ENCODE data around the gene ARL8A. TPM values are rescaled to one million over a fixed set of nuclear protein-coding genes. Genes with fewer than 3 reads are reported as not detected.

Gene ARL8A
- total RNA-seq, 1 experiment from 2014 or later, result 27.8 TPM

DNA sequence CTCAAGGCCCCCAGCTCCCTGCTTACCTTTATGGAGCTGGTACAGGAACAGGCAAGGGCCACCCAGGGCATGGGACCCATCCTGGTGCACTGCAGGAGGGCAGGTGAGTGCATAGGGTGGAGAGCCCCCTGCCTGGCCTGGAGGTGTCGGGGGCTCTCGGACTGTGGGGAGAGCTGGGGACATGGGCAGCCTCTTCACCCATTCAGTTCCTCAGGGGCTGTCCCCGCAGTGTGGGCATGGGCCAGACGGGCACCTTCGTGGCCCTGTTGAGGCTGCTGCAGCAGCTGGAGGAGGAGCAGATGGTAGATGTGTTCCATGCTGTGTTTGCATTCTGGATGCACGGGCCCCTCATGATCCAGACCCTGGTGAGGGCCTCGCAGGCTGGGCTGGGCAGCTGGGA is 41.8 kb upstream of the ARL8A start:
- BruUV-seq (replicated peaks), result no TSS peak
- Histone ChIP-seq H3K9me3 (no peaks in the 10 kb centered on the region), H3K36me3 (ENCODE audit: control insufficient read depth, insufficient read depth, low read length) (no peaks in the 10 kb centered on the region), H3K4me1 (peaks cover 13% of the 10 kb centered on the region), H3K4me3 (ENCODE audit: low read depth, low read length) (no peak overlapping the region), H3K27me3 (replicated peaks; ENCODE audit: control insufficient read depth, insufficient read depth, low read length) (no peaks in the 10 kb centered on the region)
- no peak for DNase-seq
- H3K4me3 Mint-ChIP-seq (ENCODE audit: unreplicated experiment), result no peak overlapping the region
- peaks cover 2% of the 10 kb centered on the region for H3K27me3 Mint-ChIP-seq (ENCODE audit: insufficient read depth, unreplicated experiment)
- TF ChIP-seq, protein P1, sequence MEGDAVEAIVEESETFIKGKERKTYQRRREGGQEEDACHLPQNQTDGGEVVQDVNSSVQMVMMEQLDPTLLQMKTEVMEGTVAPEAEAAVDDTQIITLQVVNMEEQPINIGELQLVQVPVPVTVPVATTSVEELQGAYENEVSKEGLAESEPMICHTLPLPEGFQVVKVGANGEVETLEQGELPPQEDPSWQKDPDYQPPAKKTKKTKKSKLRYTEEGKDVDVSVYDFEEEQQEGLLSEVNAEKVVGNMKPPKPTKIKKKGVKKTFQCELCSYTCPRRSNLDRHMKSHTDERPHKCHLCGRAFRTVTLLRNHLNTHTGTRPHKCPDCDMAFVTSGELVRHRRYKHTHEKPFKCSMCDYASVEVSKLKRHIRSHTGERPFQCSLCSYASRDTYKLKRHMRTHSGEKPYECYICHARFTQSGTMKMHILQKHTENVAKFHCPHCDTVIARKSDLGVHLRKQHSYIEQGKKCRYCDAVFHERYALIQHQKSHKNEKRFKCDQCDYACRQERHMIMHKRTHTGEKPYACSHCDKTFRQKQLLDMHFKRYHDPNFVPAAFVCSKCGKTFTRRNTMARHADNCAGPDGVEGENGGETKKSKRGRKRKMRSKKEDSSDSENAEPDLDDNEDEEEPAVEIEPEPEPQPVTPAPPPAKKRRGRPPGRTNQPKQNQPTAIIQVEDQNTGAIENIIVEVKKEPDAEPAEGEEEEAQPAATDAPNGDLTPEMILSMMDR (IDR thresholded peaks at IDR 0.05; ENCODE audit: insufficient read depth in 1 of 2, low read depth in 1 of 2, low read length in 1 of 2, severe bottlenecking in 1 of 2, unreplicated experiment in 1 of 2), result no peak
- H3K27ac Mint-ChIP-seq (ENCODE audit: unreplicated experiment), result no peak overlapping the region
- H3K4me1 Mint-ChIP-seq (ENCODE audit: low read depth, unreplicated experiment), result peaks cover 20% of the 10 kb centered on the region
- no peaks in the 10 kb centered on the region for H3K9me3 Mint-ChIP-seq (ENCODE audit: unreplicated experiment)
- H3K36me3 Mint-ChIP-seq (ENCODE audit: insufficient read depth, unreplicated experiment), result peaks cover 6% of the 10 kb centered on the region
- ChIA-PET POLR2A (no interaction called here), CTCF (no interaction called here)
- intact Hi-C loops (cut with micrococcal nuclease; ENCODE audit: unreplicated experiment), result loop anchor here (5.0 kb wide), 1 partner anchor 71 kb away; no protein-coding TSS in a partner anchor

DNA sequence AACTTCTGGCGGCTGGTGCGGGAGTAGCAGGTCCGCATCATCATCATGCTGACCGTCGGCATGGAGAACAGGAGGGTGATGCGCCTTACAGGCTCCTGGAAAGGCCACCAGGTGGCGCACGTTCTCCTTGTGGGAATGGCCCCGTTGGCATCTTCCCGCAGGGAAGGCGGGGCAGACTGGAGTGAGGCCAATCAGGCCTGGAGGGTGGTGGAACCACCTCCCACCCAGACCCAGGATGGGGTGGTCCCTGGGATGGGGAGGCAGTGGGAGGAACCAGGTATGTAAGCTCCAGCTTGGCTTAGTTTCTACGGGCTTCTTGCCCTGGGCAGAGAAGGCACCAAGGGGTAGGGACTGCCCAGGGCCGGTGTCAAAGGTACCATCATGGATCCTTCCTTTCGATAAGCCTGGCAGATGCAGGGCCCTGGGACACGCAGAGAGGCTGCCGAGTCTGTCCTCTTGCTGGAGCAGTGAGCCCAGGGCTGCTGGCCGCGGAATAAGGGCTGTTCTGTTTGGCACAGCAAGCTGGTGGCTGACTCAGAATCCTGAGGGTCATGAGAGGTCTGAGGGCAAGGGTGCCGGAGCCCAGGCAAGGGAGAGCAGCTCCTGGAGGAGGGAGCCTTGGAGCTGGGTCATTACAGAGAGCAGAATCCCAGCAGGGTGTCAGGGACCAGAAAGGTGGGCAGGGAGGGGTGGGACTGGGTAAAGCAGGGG is 40.4 kb upstream of the ARL8A start:
- no peak overlapping the region for H3K4me3 ChIP-seq (ENCODE audit: low read depth, low read length)
- CTCF ChIA-PET, result interaction anchor here (0.7 kb wide), 1 partner anchor 90 kb away, joined by 8 read pairs; no protein-coding TSS in a partner anchor

DNA sequence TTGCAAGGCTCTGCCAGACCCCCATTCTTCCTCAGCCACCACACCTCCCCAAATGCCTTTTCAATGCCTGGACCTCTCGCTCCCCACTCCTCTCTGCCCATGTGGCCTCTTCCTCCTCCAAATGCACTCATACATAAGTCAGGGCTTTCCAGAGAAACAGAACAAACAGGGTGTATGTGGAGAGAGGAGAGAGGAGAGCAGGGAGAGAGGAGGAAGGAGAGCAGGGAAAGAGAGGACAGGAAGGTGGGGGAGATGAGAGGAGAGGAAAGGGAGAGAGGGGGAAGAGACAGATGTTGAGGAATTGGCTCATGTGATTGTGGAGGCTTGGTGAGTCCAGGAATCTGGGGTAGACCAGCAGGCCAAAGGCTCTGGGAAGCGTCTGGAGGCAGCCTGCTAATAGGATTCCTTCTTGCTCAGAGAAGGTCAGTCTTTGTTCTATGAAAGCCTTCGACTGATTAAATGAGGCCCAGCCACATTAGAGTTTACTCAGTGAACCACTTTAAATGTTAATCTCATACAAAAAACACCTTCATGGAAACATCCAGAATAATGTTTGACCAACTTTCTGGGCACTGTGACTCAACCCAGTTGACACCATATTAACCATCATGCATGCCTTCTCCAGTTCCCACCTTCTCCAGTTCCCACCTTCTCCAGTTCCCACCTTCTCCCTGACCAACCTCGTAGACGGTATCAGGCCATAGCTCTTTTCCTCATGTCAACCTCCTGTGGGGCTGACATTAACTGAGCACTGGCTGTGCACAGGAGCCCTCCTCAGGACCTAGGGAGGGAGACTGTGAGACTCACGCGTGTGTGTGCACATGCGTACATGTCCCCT is 37.7 kb upstream of the ARL8A start:
- no peaks in the 10 kb centered on the region for H3K9me3 ChIP-seq
- no peak overlapping the region for H3K27ac Mint-ChIP-seq (ENCODE audit: unreplicated experiment)
- H3K36me3 Mint-ChIP-seq (ENCODE audit: insufficient read depth, unreplicated experiment), result peaks cover 6% of the 10 kb centered on the region
- no peaks in the 10 kb centered on the region for H3K4me1 ChIP-seq
- peaks cover 7% of the 10 kb centered on the region for H3K4me1 Mint-ChIP-seq (ENCODE audit: low read depth, unreplicated experiment)
- no peak for DNase-seq
- no peaks in the 10 kb centered on the region for H3K27me3 ChIP-seq (replicated peaks; ENCODE audit: control insufficient read depth, insufficient read depth, low read length)
- BruUV-seq (replicated peaks), result no TSS peak
- POLR2A ChIA-PET, result interaction anchor here (0.6 kb wide), 1 partner anchor 392 kb away, joined by 4 read pairs; no protein-coding TSS in a partner anchor
- no peak overlapping the region for H3K4me3 Mint-ChIP-seq (ENCODE audit: unreplicated experiment)
- H3K36me3 ChIP-seq (ENCODE audit: control insufficient read depth, insufficient read depth, low read length), result no peaks in the 10 kb centered on the region
- CTCF ChIA-PET, result no interaction called here
- TF ChIP-seq, protein P1 (IDR thresholded peaks at IDR 0.05; ENCODE audit: insufficient read depth in 1 of 2, low read depth in 1 of 2, low read length in 1 of 2, severe bottlenecking in 1 of 2, unreplicated experiment in 1 of 2), result no peak
- H3K27me3 Mint-ChIP-seq (ENCODE audit: insufficient read depth, unreplicated experiment), result peaks cover 2% of the 10 kb centered on the region
- intact Hi-C loops (cut with micrococcal nuclease; ENCODE audit: unreplicated experiment), result no loop called here
- no peak overlapping the region for H3K4me3 ChIP-seq (ENCODE audit: low read depth, low read length)
- no peaks in the 10 kb centered on the region for H3K9me3 Mint-ChIP-seq (ENCODE audit: unreplicated experiment)

More for the DNA sequence above, 40.4 kb upstream of the ARL8A start:
- H3K4me3 Mint-ChIP-seq (ENCODE audit: unreplicated experiment), result no peak overlapping the region
- H3K9me3 Mint-ChIP-seq (ENCODE audit: unreplicated experiment), result no peaks in the 10 kb centered on the region
- BruUV-seq (replicated peaks), result no TSS peak
- POLR2A ChIA-PET, result no interaction called here
- Histone ChIP-seq H3K36me3 (ENCODE audit: control insufficient read depth, insufficient read depth, low read length) (no peaks in the 10 kb centered on the region), H3K27me3 (replicated peaks; ENCODE audit: control insufficient read depth, insufficient read depth, low read length) (no peaks in the 10 kb centered on the region), H3K4me1 (peaks cover 9% of the 10 kb centered on the region), H3K9me3 (no peaks in the 10 kb centered on the region)
- intact Hi-C loops (cut with micrococcal nuclease; ENCODE audit: unreplicated experiment), result loop anchor here (1.0 to 5.0 kb wide), 2 partner anchors 72 to 534 kb away; no protein-coding TSS in a partner anchor
- no peak overlapping the region for H3K27ac Mint-ChIP-seq (ENCODE audit: unreplicated experiment)
- peaks cover 2% of the 10 kb centered on the region for H3K27me3 Mint-ChIP-seq (ENCODE audit: insufficient read depth, unreplicated experiment)
- DNase-seq, result peak; percentile 87 to 89
- peaks cover 15% of the 10 kb centered on the region for H3K4me1 Mint-ChIP-seq (ENCODE audit: low read depth, unreplicated experiment)
- TF ChIP-seq, protein P1 (IDR thresholded peaks at IDR 0.05; ENCODE audit: insufficient read depth in 1 of 2, low read depth in 1 of 2, low read length in 1 of 2, severe bottlenecking in 1 of 2, unreplicated experiment in 1 of 2), result peak; percentile 88 to 92
- peaks cover 6% of the 10 kb centered on the region for H3K36me3 Mint-ChIP-seq (ENCODE audit: insufficient read depth, unreplicated experiment)
